Activated CD8-positive, alpha-beta T cell treated with anti-CD3 and anti-CD28 coated beads, Interleukin-2, amount 10 ng/mL, durations not matched to agents 7 days and 5 days (primary cell): ENCODE measurements around the gene CCL19. TPM values are rescaled to one million over a fixed set of nuclear protein-coding genes. Genes with fewer than 3 reads are reported as not detected.

Experiments used
- ATAC-seq: fragments of 150-1000 bp; cut with Tn5 transposase; one replicate; pipeline ENCODE4 v1.10.0; 2021; ENCODE audit warnings: moderate library complexity
- CTCF ChIA-PET: fragments of 350-600 bp; sonication (Branson Sonifier 250); formaldehyde crosslinking; loops from one replicate; lab custom pipeline; 2021; ENCODE audit warnings: antibody characterized with exemption; lab: Charles Lee
- POLR2A ChIA-PET: fragments of 350-600 bp; sonication (Branson Sonifier 250); formaldehyde crosslinking; loops from one replicate; lab custom pipeline; 2021; ENCODE audit warnings: antibody characterized with exemption; lab: Charles Lee
- DNase-seq: peaks from one replicate; pipeline ENCODE4 v3.0.0-alpha.2; 2020
- H3K27ac Mint-ChIP-seq: one replicate; pipeline ENCODE4 v1.8.0; 2021; ENCODE audit warnings: mild to moderate bottlenecking, mixed read lengths
- H3K27me3 Mint-ChIP-seq: one replicate; pipeline ENCODE4 v1.8.0; 2021; ENCODE audit warnings: low read depth, mixed read lengths
- H3K36me3 Mint-ChIP-seq: one replicate; pipeline ENCODE4 v1.8.0; 2021; ENCODE audit warnings: low read depth, mixed read lengths
- H3K4me1 Mint-ChIP-seq: one replicate; pipeline ENCODE4 v1.8.0; 2021; ENCODE audit warnings: low read depth, mixed read lengths
- H3K4me3 Mint-ChIP-seq: one replicate; pipeline ENCODE4 v1.8.0; 2021; ENCODE audit warnings: mild to moderate bottlenecking, mixed read lengths
- H3K9me3 Mint-ChIP-seq: one replicate; pipeline ENCODE4 v1.8.0; 2022; ENCODE audit warnings: mixed read lengths; ENCODE audit not compliant: insufficient read depth
- total RNA-seq, 2 experiments: library from RNA; stranded (reverse); gene quantifications; one replicate each; pipeline ENCODE4 v1.2.3, GENCODE V29; 2021

Gene CCL19
- total RNA-seq, 2 experiments from 2014 or later: not detected

- POLR2A ChIA-PET: no interaction called here
- DNase-seq: no peak
- Mint-ChIP-seq H3K4me3 (no peak overlapping the region), H3K27me3 (peaks cover 16% of the 10 kb centered on the region), H3K4me1 (no peaks in the 10 kb centered on the region), H3K27ac (no peak overlapping the region), H3K9me3 (no peaks in the 10 kb centered on the region), H3K36me3 (no peaks in the 10 kb centered on the region)
- no peak for ATAC-seq
- CTCF ChIA-PET: interaction anchor here (1.2 to 2.3 kb wide), 3 partner anchors 13 to 214 kb away, joined by 3 to 15 read pairs (median 4); no protein-coding TSS in a partner anchor
These were observed 24.7 kb upstream of the CCL19 start for GRCh38 chr9:34715639-34716215.

GRCh38 chr9:34714007-34714406 is 22.9 kb upstream of the CCL19 start:
- no peak for DNase-seq
- CTCF ChIA-PET: interaction anchor here (1.5 to 2.3 kb wide), 2 partner anchors 11 to 16 kb away, joined by 3 to 15 read pairs; no protein-coding TSS in a partner anchor
- Mint-ChIP-seq H3K27me3 (peaks cover 16% of the 10 kb centered on the region), H3K4me1 (no peaks in the 10 kb centered on the region), H3K36me3 (no peaks in the 10 kb centered on the region), H3K27ac (no peak overlapping the region), H3K4me3 (no peak overlapping the region), H3K9me3 (no peaks in the 10 kb centered on the region)
- no peak for ATAC-seq
- POLR2A ChIA-PET: no interaction called here

GRCh38 chr9:34712140-34712539 is 21.1 kb upstream of the CCL19 start:
- Mint-ChIP-seq H3K4me1 (no peaks in the 10 kb centered on the region), H3K36me3 (no peaks in the 10 kb centered on the region), H3K27ac (no peak overlapping the region), H3K9me3 (no peaks in the 10 kb centered on the region), H3K27me3 (peaks cover 16% of the 10 kb centered on the region), H3K4me3 (no peak overlapping the region)
- ATAC-seq (no peak), DNase-seq (no peak)
- POLR2A ChIA-PET: no interaction called here
- CTCF ChIA-PET: interaction anchor here (1.6 kb wide), 1 partner anchor 10 kb away, joined by 7 read pairs; no protein-coding TSS in a partner anchor

GRCh38 chr9:34710023-34710422 is 18.9 kb upstream of the CCL19 start, which contains the start of gene CCL21:
Gene CCL21 (minus strand): TSS chr9:34710136. CDS start chr9:34710066, 70 bp downstream.
- DNase-seq: no peak
- ChIA-PET POLR2A (no interaction called here), CTCF (no interaction called here)
- Mint-ChIP-seq H3K36me3 (no peaks in the 10 kb centered on the region), H3K4me3 (no peak within 1 kb of the TSS), H3K27me3 (peaks cover 14% of the 10 kb centered on the region), H3K4me1 (no peaks in the 10 kb centered on the region), H3K9me3 (no peaks in the 10 kb centered on the region), H3K27ac (no peak within 1 kb of the TSS)
- ATAC-seq: no peak

- CTCF ChIA-PET: no interaction called here
- ATAC-seq: no peak
These were observed 18.3 kb upstream of the CCL19 start for GRCh38 chr9:34709196-34709978.

GRCh38 chr9:34707130-34707529 is 16.1 kb upstream of the CCL19 start:
- H3K36me3 Mint-ChIP-seq: no peaks in the 10 kb centered on the region
- H3K4me3 Mint-ChIP-seq: no peak overlapping the region
- H3K27me3 Mint-ChIP-seq: peaks cover 2% of the 10 kb centered on the region
- DNase-seq (no peak), ATAC-seq (no peak)
- peaks cover under 1% of the 10 kb centered on the region for H3K4me1 Mint-ChIP-seq
- no peaks in the 10 kb centered on the region for H3K9me3 Mint-ChIP-seq
- POLR2A ChIA-PET: no interaction called here
- H3K27ac Mint-ChIP-seq: no peak overlapping the region
- CTCF ChIA-PET: no interaction called here

More at GRCh38 chr9:34709196-34709978, 18.3 kb upstream of the CCL19 start:
- Mint-ChIP-seq H3K4me1 (no peaks in the 10 kb centered on the region), H3K4me3 (no peak overlapping the region), H3K27me3 (peaks cover 14% of the 10 kb centered on the region), H3K36me3 (no peaks in the 10 kb centered on the region), H3K9me3 (no peaks in the 10 kb centered on the region), H3K27ac (no peak overlapping the region)
- DNase-seq: no peak
- POLR2A ChIA-PET: no interaction called here

- CTCF ChIA-PET: interaction anchor here (0.5 to 4.3 kb wide), 46 partner anchors 9 to 868 kb away, joined by 3 to 47 read pairs (median 4); partner anchors contain the start of genes CCL19, CCL27, DCTN3 and ENHO
- POLR2A ChIA-PET: interaction anchor here (0.7 to 1.4 kb wide), 2 partner anchors 16 to 67 kb away, joined by 3 to 4 read pairs; no protein-coding TSS in a partner anchor
- H3K36me3 Mint-ChIP-seq: no peaks in the 10 kb centered on the region
These were observed 11.0 kb upstream of the CCL19 start for GRCh38 chr9:34701769-34702736.

GRCh38 chr9:34701023-34701768 is 10.1 kb upstream of the CCL19 start:
- Mint-ChIP-seq H3K9me3 (no peaks in the 10 kb centered on the region), H3K27me3 (peaks cover 21% of the 10 kb centered on the region), H3K27ac (no peak overlapping the region), H3K4me3 (peak overlapping the region; percentile 46), H3K36me3 (no peaks in the 10 kb centered on the region), H3K4me1 (peaks cover 5% of the 10 kb centered on the region)
- POLR2A ChIA-PET: no interaction called here
- ATAC-seq (peak; percentile 91), DNase-seq (peak; percentile 80)
- CTCF ChIA-PET: interaction anchor here (0.6 to 4.3 kb wide), 12 partner anchors 10 to 911 kb away, joined by 3 to 47 read pairs (median 4); partner anchors contain the start of genes CCL19, GALT and RPP25L

More at GRCh38 chr9:34701769-34702736, 11.0 kb upstream of the CCL19 start:
- H3K4me1 Mint-ChIP-seq: peaks cover 5% of the 10 kb centered on the region
- peaks cover 21% of the 10 kb centered on the region for H3K27me3 Mint-ChIP-seq
- H3K27ac Mint-ChIP-seq: peak overlapping the region; percentile 36
- peak overlapping the region; percentile 70 for H3K4me3 Mint-ChIP-seq
- no peaks in the 10 kb centered on the region for H3K9me3 Mint-ChIP-seq
- DNase-seq (peak; percentile 83), ATAC-seq (peak; percentile 79)

- CTCF ChIA-PET: interaction anchor here (1.3 kb wide), 1 partner anchor 9 kb away, joined by 3 read pairs; no protein-coding TSS in a partner anchor
- no peak overlapping the region for H3K4me3 Mint-ChIP-seq
These were observed 3.7 kb upstream of the CCL19 start for GRCh38 chr9:34694811-34695210.

GRCh38 chr9:34693560-34693959 is 2.5 kb upstream of the CCL19 start:
- H3K27me3 Mint-ChIP-seq: peaks cover 3% of the 10 kb centered on the region
- H3K27ac Mint-ChIP-seq: no peak overlapping the region
- ChIA-PET CTCF (interaction anchor here (1.9 kb wide), 1 partner anchor 9 kb away, joined by 10 read pairs; no protein-coding TSS in a partner anchor), POLR2A (no interaction called here)
- no peaks in the 10 kb centered on the region for H3K36me3 Mint-ChIP-seq
- no peak for ATAC-seq
- H3K9me3 Mint-ChIP-seq: no peaks in the 10 kb centered on the region
- no peak for DNase-seq
- H3K4me1 Mint-ChIP-seq: no peaks in the 10 kb centered on the region
- no peak overlapping the region for H3K4me3 Mint-ChIP-seq

More at GRCh38 chr9:34694811-34695210, 3.7 kb upstream of the CCL19 start:
- H3K36me3 Mint-ChIP-seq: no peaks in the 10 kb centered on the region
- no peak overlapping the region for H3K27ac Mint-ChIP-seq
- H3K9me3 Mint-ChIP-seq: no peaks in the 10 kb centered on the region
- peaks cover 9% of the 10 kb centered on the region for H3K27me3 Mint-ChIP-seq
- ATAC-seq (no peak), DNase-seq (no peak)
- no peaks in the 10 kb centered on the region for H3K4me1 Mint-ChIP-seq
- POLR2A ChIA-PET: no interaction called here
